Measurements from ENCODE around the gene RAD51B.

Gene RAD51B

DNA sequence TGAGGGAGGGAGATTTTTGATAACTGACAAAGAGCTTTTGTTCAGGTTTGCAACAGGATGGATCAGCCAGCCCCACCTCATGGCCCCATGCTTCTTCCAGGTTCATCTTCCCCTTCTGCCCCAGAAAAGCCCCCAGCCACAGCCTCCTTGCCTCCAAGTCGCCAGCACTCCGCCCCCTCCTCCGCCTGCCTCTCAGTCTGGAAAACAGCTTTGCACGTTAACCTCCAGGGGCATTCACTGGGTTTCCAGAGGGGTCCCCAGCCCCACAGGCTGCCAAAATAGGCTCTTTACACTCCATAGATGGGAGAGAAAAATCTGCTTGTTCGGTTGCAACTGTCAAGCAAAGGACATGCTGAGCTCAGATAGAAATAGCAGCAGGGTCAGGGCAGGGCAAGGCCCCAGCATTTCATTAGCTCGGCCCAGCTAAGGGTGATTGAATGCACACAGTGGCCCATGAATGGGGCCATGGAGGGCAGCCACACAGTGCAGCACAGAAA, 719.7 kb downstream of the RAD51B start:
- no peak for TF ChIP-seq ZFX (IDR thresholded peaks at IDR 0.05)
- TF ChIP-seq, protein P1, sequence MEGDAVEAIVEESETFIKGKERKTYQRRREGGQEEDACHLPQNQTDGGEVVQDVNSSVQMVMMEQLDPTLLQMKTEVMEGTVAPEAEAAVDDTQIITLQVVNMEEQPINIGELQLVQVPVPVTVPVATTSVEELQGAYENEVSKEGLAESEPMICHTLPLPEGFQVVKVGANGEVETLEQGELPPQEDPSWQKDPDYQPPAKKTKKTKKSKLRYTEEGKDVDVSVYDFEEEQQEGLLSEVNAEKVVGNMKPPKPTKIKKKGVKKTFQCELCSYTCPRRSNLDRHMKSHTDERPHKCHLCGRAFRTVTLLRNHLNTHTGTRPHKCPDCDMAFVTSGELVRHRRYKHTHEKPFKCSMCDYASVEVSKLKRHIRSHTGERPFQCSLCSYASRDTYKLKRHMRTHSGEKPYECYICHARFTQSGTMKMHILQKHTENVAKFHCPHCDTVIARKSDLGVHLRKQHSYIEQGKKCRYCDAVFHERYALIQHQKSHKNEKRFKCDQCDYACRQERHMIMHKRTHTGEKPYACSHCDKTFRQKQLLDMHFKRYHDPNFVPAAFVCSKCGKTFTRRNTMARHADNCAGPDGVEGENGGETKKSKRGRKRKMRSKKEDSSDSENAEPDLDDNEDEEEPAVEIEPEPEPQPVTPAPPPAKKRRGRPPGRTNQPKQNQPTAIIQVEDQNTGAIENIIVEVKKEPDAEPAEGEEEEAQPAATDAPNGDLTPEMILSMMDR (conservative IDR thresholded peaks at IDR 0.05) = no peak
- no peak overlapping the region for H3K27ac ChIP-seq

DNA sequence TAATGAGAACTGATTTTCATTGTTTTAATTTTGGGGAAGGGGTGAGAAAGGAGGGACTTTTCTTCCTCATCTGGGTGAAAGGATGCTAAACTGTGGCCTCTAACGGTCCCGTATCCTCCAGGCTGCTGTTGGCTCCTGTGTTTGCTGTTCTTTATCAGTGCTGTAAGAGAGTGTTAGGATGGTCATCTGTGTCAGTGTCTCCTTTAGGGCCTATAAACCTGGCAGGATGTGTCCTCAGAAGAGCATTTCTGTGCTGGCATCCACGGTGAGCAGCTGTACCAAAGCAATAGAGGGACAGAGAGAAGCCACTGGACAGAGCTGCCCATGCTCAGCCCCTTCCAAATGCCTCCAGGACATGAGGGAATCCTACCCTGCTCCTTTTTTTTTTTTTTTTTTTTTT, 720.2 kb downstream of the RAD51B start:
- H3K27ac ChIP-seq = no peak overlapping the region
- TF ChIP-seq ZFX (IDR thresholded peaks at IDR 0.05) = no peak
- TF ChIP-seq, protein P1 (conservative IDR thresholded peaks at IDR 0.05) = no peak

DNA sequence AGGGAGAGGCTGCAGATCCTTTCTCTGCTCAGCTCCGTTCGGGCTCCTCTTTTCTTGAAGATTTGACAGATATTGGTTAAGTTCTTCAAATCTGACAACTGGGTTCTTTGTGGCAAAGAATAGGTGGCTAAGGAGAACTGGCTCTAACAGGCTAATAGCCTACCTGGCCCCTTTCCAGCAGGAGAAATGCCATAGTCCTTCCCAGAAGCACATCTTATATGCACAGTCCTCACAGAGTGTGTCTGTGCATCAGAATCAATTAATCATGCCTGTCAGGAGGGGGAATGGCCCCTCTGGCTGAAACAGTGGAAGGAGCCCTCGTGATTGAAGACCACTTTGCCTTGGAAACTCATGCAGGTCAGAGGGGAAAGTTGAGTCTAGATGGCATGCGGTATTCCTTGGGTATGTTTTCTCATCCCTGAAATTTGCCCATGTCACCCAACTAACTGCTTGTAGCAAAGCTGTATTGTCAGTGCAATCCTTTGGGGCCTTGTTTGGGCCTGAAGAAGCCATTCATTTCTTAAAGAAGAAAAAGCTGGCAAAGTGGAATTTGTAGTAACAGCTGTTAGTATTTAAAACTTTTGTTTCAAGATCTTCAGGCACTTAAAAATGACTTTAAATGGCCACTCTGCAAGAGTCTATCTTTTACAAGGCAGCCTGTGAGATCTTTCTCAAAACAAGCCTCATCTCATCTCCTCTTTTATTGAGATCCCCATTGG, 721.8 kb downstream of the RAD51B start:
- H3K27ac ChIP-seq = no peak overlapping the region
- no peak for TF ChIP-seq ZFX (IDR thresholded peaks at IDR 0.05)
- TF ChIP-seq, protein P1 (conservative IDR thresholded peaks at IDR 0.05) = no peak

DNA sequence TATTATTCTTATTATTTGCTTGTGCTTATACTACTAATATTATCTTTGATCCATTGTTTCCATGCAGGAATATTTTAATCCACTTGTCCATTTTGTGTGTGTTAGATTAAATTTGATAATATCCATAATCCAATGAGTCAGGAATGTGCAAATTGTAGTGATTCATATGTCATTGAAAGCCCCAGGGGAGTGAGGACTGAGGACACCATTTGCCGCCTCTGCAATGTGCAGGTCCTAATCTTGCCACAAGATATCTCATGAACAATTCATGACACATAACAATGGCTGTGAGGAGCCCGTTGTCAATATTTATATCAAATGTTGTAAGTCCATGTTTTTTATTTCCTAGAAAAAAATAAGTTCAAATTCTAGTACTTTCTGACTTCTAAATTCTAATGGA, 722.8 kb downstream of the RAD51B start:
- no peak overlapping the region for H3K27ac ChIP-seq
- TF ChIP-seq ZFX (IDR thresholded peaks at IDR 0.05) = no peak
- TF ChIP-seq, protein P1 (conservative IDR thresholded peaks at IDR 0.05) = no peak

DNA sequence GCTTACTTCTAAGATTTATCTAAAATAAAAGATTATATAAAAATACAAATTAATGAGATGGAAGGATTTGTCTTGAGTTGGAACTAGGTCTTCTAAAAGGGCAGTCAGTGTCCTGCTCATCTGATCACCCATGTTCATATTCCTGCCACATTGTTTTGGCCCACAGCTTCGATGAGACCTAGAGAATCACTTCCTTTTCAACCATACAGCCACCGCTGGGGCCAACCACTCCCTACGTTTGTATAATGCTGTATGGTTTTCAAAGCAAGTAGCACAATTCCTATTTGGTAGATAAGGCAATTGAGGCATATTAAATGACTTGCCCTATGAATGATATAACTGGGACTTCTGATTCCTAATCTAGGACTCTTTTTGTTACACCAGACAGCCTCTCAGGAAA, 723.9 kb downstream of the RAD51B start:
- H3K27ac ChIP-seq = no peak overlapping the region
- TF ChIP-seq, protein P1 (conservative IDR thresholded peaks at IDR 0.05) = no peak
- TF ChIP-seq ZFX (IDR thresholded peaks at IDR 0.05) = no peak

DNA sequence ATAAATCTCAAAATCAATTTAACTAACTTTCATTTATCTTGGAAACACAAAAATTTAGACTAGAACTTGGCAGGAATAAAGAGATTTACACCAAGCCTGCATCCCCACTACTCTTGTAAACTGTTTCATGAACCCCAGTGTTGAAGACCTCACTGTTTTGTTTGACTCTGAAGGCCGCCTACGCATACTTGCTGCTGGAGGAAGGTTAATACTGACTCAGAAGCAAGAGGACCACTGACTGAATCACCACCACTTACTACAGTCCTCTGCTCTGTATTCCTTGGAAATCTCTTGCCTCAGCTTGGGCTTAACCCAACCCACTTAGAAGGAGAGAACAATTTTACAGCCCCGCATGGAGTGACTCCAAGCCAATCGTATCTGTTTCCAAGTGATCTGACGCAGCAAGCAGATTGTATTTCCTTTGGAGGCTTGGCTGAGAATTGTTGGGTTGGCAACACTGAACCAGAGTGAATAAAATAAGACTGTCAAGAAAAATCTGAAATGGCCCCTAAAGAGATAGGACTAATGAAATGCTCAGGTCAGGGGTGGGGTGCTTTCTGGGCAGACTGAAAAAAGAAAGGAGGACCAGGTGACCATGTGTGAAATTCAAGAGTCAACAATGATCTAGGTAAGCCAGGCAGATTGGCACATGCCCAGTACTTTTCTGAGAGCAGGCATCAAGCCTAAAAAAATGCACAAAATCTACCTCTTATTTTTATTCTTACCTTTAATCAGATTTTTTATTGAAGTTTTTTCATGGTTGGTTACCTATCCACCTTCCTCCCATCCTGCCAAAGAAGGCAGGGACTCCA, 724.7 kb downstream of the RAD51B start:
- H3K27ac ChIP-seq = no peak overlapping the region
- TF ChIP-seq, protein P1 (conservative IDR thresholded peaks at IDR 0.05) = no peak
- TF ChIP-seq ZFX (IDR thresholded peaks at IDR 0.05) = no peak

DNA sequence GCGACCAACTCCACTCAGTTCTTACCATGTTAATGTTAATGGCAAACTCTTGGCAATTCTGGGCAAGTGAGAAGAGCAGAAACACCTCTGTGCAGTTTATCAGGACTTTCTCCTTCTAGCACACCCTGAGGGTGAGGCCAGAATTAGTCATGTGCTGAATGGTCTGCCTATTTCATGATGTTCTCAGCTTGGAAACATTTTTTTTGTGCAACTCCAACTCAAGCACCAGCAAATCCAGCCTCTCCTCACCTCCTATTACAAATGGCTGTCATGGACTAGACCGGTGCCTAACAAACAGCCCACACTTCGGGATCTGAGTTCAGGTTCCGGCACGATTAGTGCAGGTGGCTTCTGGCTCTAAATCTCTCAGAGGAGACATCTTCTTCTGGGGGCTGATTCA, 727.3 kb downstream of the RAD51B start:
- no peak for TF ChIP-seq ZFX (IDR thresholded peaks at IDR 0.05)
- TF ChIP-seq, protein P1 (conservative IDR thresholded peaks at IDR 0.05) = no peak
- no peak overlapping the region for H3K27ac ChIP-seq

All from C4-2B (cell line).